HG03095 (cell line): ENCODE measurements around the gene ZNF664.
"Not testable (repeated sequence)": the region's sequence is repeated elsewhere in the genome, so short reads cannot be mapped to it uniquely, and the experiment has no call there.

ENCODE experiments used
- ATAC-seq: cut with Tn5 transposase; IDR thresholded peaks from one replicate; pipeline ENCODE4 v1.9.1; 2021; ENCODE audit warnings: moderate library complexity; ENCODE audit not compliant: unreplicated experiment

The ZNF664 gene

GRCh38 chr12:123941000-123941399 lies 32.0 kb upstream of the ZNF664 start:
- no peak for ATAC-seq

GRCh38 chr12:123941624-123942237 lies 31.3 kb upstream of the ZNF664 start:
- ATAC-seq = no peak

- no peak for ATAC-seq
These were observed 30.8 kb upstream of the ZNF664 start for GRCh38 chr12:123942238-123942653.

- no peak for ATAC-seq
These were observed 29.9 kb upstream of the ZNF664 start for GRCh38 chr12:123942911-123943648.

- ATAC-seq = no peak
These were observed 29.2 kb upstream of the ZNF664 start for GRCh38 chr12:123943816-123944215.

- ATAC-seq = no peak
These were observed 28.3 kb upstream of the ZNF664 start for GRCh38 chr12:123944696-123945095.

GRCh38 chr12:123945287-123946151 lies 27.5 kb upstream of the ZNF664 start:
- no peak for ATAC-seq

GRCh38 chr12:123946152-123946515 lies 26.9 kb upstream of the ZNF664 start:
- no peak for ATAC-seq

- ATAC-seq = not testable (repeated sequence)
These were observed 26.2 kb upstream of the ZNF664 start for GRCh38 chr12:123946516-123947505.

GRCh38 chr12:123947531-123947930 lies 25.5 kb upstream of the ZNF664 start:
- not testable (repeated sequence) for ATAC-seq

- ATAC-seq = no peak
These were observed 24.6 kb upstream of the ZNF664 start for GRCh38 chr12:123948401-123948795.

- ATAC-seq = no peak
These were observed 23.9 kb upstream of the ZNF664 start for GRCh38 chr12:123948796-123949769.

- no peak for ATAC-seq
These were observed 23.2 kb upstream of the ZNF664 start for GRCh38 chr12:123949770-123950165.

- ATAC-seq = no peak
These were observed 22.3 kb upstream of the ZNF664 start for GRCh38 chr12:123950476-123951349.

- no peak for ATAC-seq
These were observed 21.5 kb upstream of the ZNF664 start for GRCh38 chr12:123951467-123951866.

GRCh38 chr12:123952037-123952436 lies 21.0 kb upstream of the ZNF664 start:
- ATAC-seq = no peak

- ATAC-seq = no peak
These were observed 18.2 kb upstream of the ZNF664 start for GRCh38 chr12:123954647-123955350.

- ATAC-seq = no peak
These were observed 16.8 kb upstream of the ZNF664 start for GRCh38 chr12:123956249-123956648.
